Endothelial cell of umbilical vein (primary cell): Measurements from ENCODE around the gene DDX10. TPM values are rescaled to one million over a fixed set of nuclear protein-coding genes. Genes with fewer than 3 reads are reported as not detected.

ENCODE experiments used
- BruUV-seq: library from RNA; stranded (reverse); fragments of 400-500 nt; replicated peaks from 2 replicates; lab custom pipeline; 2021; lab: Mats Ljungman, UMichigan
- CTCF ChIA-PET: fragments of 300-600, 350-600 bp; sonication (Branson Sonifier 250); formaldehyde crosslinking; loops from one replicate; lab custom pipeline; 2021; ENCODE audit warnings: antibody characterized with exemption, inconsistent platforms; lab: Charles Lee
- POLR2A ChIA-PET: fragments of 300-600, 350-600 bp; sonication (Branson Sonifier 250); formaldehyde crosslinking; loops from one replicate; lab custom pipeline; 2021; ENCODE audit warnings: antibody characterized with exemption, inconsistent platforms; lab: Charles Lee
- DNase-seq: peaks from one replicate; pipeline ENCODE4 v3.0.0-alpha.2; 2011; ENCODE audit warnings: low read depth, low spot score
- FAIRE-seq: peaks from 2 replicates; lab custom pipeline; 2011; peaks lifted over from hg19 to GRCh38; lab: Jason Lieb, UNC
- H2AFZ ChIP-seq: 2 replicates; pipeline ENCODE4 v1.6.0; 2012; ENCODE audit warnings: low read depth, low read length, control low read depth, inconsistent platforms
- H3K27ac ChIP-seq: 2 replicates; pipeline ENCODE4 v1.5.1; 2011; ENCODE audit warnings: low read depth, mild to moderate bottlenecking, control low read depth, low read length, moderate library complexity; ENCODE audit not compliant: insufficient read depth
- H3K27me3 ChIP-seq, 2 experiments: 2 replicates each; pipeline versions ENCODE4 v1.6.0 to v1.6.1; 2011; ENCODE audit warnings: low read length in 2 of 2, mixed read lengths in 1 of 2; ENCODE audit not compliant: control insufficient read depth in 2 of 2, insufficient read depth in 2 of 2
- H3K36me3 ChIP-seq, 2 experiments: 2 replicates in 1 of 2; 3 replicates in 1 of 2; pipeline ENCODE4 v1.5.1; 2011; ENCODE audit warnings: low read length in 2 of 2, mild to moderate bottlenecking in 1 of 2, moderate library complexity in 1 of 2; ENCODE audit not compliant: control insufficient read depth in 2 of 2, insufficient read depth in 2 of 2; ENCODE audit errors: extremely low read depth in 1 of 2
- H3K4me1 ChIP-seq: 3 replicates; pipeline ENCODE4 v1.5.1; 2011; ENCODE audit warnings: mild to moderate bottlenecking, low read length; ENCODE audit not compliant: control insufficient read depth, insufficient read depth; ENCODE audit errors: extremely low read depth
- H3K4me2 ChIP-seq: 2 replicates; pipeline ENCODE4 v1.6.1; 2011; ENCODE audit warnings: low read length, control low read depth, mixed read lengths; ENCODE audit not compliant: insufficient read depth
- H3K4me3 ChIP-seq, 3 experiments: fragments of 200-600 bp in 1 of 3; sonication (generic), shearing (Covaris generic) in 1 of 3; replicated peaks in 1 of 3; 2 replicates each; pipeline ENCODE4 v1.5.1; 2011 to 2016; ENCODE audit warnings: control low read depth in 3 of 3, low read length in 3 of 3, mild to moderate bottlenecking in 2 of 3, inconsistent platforms in 1 of 3, low read depth in 1 of 3, moderate library complexity in 1 of 3; ENCODE audit not compliant: insufficient read depth in 1 of 3
- H3K79me2 ChIP-seq: 2 replicates; pipeline ENCODE4 v1.6.0; 2012; ENCODE audit warnings: low read length, inconsistent platforms; ENCODE audit not compliant: control insufficient read depth, insufficient read depth
- H3K9ac ChIP-seq: replicated peaks from 2 replicates; pipeline ENCODE3; 2011; ENCODE audit warnings: low read length, control low read depth; ENCODE audit not compliant: insufficient read depth; ENCODE audit errors: extremely low read depth
- H3K9me1 ChIP-seq: replicated peaks from 3 replicates; pipeline ENCODE4 v1.6.0; 2011; ENCODE audit warnings: mild to moderate bottlenecking, low read length; ENCODE audit not compliant: control insufficient read depth, insufficient read depth; ENCODE audit errors: extremely low read depth
- H3K9me3 ChIP-seq: replicated peaks from 2 replicates; pipeline ENCODE4 v1.5.1; 2012; ENCODE audit warnings: low read length, inconsistent platforms; ENCODE audit not compliant: control insufficient read depth, insufficient read depth
- H4K20me1 ChIP-seq: replicated peaks from 2 replicates; pipeline ENCODE3; 2011; ENCODE audit warnings: mild to moderate bottlenecking, low read length; ENCODE audit not compliant: control insufficient read depth, insufficient read depth; ENCODE audit errors: extremely low read depth
- CTCF ChIP-seq, 2 donors: IDR thresholded peaks; 1 replicate in 1 of 2; 2 replicates in 1 of 2; pipeline ENCODE4 v1.5.1; 2011; ENCODE audit warnings: low read length in 2 of 2, mild to moderate bottlenecking in 2 of 2, moderate library complexity in 2 of 2, control low read depth in 1 of 2, inconsistent platforms in 1 of 2, low read depth in 1 of 2; ENCODE audit not compliant: insufficient read depth in 1 of 2; ENCODE audit errors: extremely low read depth in 1 of 2
- EZH2 ChIP-seq: IDR thresholded peaks from 2 replicates; pipeline ENCODE4 v1.6.1; 2012; ENCODE audit warnings: borderline replicate concordance, low read depth, mild to moderate bottlenecking, moderate library complexity, low read length, inconsistent platforms; ENCODE audit not compliant: severe bottlenecking
- FOS ChIP-seq: IDR thresholded peaks from 2 replicates; pipeline ENCODE4 v1.6.1; 2011; ENCODE audit warnings: mild to moderate bottlenecking, low read length, moderate library complexity, borderline replicate concordance; ENCODE audit not compliant: insufficient read depth
- GATA2 ChIP-seq: IDR thresholded peaks from 2 replicates; pipeline ENCODE4 v1.7.0; 2011; ENCODE audit warnings: low read depth, mild to moderate bottlenecking, moderate library complexity, mixed read lengths, low read length; ENCODE audit not compliant: insufficient read length, insufficient read depth
- JUN ChIP-seq: IDR thresholded peaks from 2 replicates; pipeline ENCODE4 v1.6.1; 2011; ENCODE audit warnings: borderline replicate concordance, low read depth; ENCODE audit not compliant: insufficient read length, insufficient read depth
- MAX ChIP-seq: IDR thresholded peaks from 2 replicates; pipeline ENCODE4 v1.6.1; 2011; ENCODE audit not compliant: insufficient read depth, insufficient read length
- POLR2A ChIP-seq: IDR thresholded peaks from 2 replicates; pipeline ENCODE4 v1.6.1; 2012; ENCODE audit warnings: low read depth, mild to moderate bottlenecking, control low read depth, low read length
- POLR2AphosphoS5 ChIP-seq: IDR thresholded peaks from 2 replicates; pipeline ENCODE4 v1.6.1; 2012; ENCODE audit warnings: low read depth, mild to moderate bottlenecking, control low read depth, low read length, moderate library complexity; ENCODE audit not compliant: insufficient read depth
- dilution Hi-C: fragments of 300-500 bp; cut with MboI; formaldehyde crosslinking; loops from one replicate; pipeline ENCODE4 v1.15.0; 2019; ENCODE audit warnings: low sequenced_read_pairs; ENCODE audit not compliant: extremely low pct_ligation_motif_present
- intact Hi-C: fragments of 100-400 bp; cut with micrococcal nuclease; formaldehyde crosslinking; loops from one replicate; pipeline ENCODE4 v1.10.0; 2022
- polyA plus RNA-seq, 4 experiments: library from polyadenylated mRNA; depleted of rRNA in 3 of 4; stranded (reverse) in 3 of 4; unstranded in 1 of 4; fragments of >200 nt; gene quantifications; 2 replicates each; pipeline versions ENCODE4 v1.2.1 to v1.2.3, GENCODE V29; 2011 to 2012; ENCODE audit warnings: missing spikeins in 1 of 4
- total RNA-seq: library from RNA; stranded (reverse); gene quantifications from 2 replicates; pipeline ENCODE4 v1.2.3, GENCODE V29; 2021

DDX10 gene
- total and polyA plus RNA-seq, 2 donors (not counting 3 experiments of a cell fraction or from before 2014, with no cell fraction given) = 29.8 to 35.2 TPM

GRCh38 chr11:108616549-108616948, 48.3 kb upstream of the DDX10 start:
- Histone ChIP-seq H4K20me1 (no peaks in the 10 kb centered on the region), H3K9me1 (no peaks in the 10 kb centered on the region), H3K36me3 (no peaks in the 10 kb centered on the region), H3K27me3 (no peaks in the 10 kb centered on the region), H3K4me2 (peak overlapping the region; percentile 41), H3K9ac (peak overlapping the region; percentile 19), H3K79me2 (no peaks in the 10 kb centered on the region), H2AFZ (peak overlapping the region; percentile 31), H3K4me3 (no peak overlapping the region), H3K4me1 (peaks cover 9% of the 10 kb centered on the region), H3K27ac (peak overlapping the region; percentile 63), H3K9me3 (no peaks in the 10 kb centered on the region)
- intact Hi-C loops (loop anchor here (1.0 kb wide), 1 partner anchor 23 kb away; the partner anchor contains the start of gene EXPH5), dilution Hi-C loops (no loop called here)
- no TSS peak for BruUV-seq
- TF ChIP-seq FOS (peak; percentile 94), MAX (no peak), JUN (peak; percentile 99), POLR2A (no peak), EZH2 (no peak), POLR2AphosphoS5 (peak; percentile 52)
- POLR2A ChIA-PET = no interaction called here
- FAIRE-seq (peak; percentile 85), DNase-seq (peak; percentile 65)
- CTCF ChIA-PET = no interaction called here

GRCh38 chr11:108617055-108617454, 47.8 kb upstream of the DDX10 start:
- Histone ChIP-seq H3K9me1 (no peaks in the 10 kb centered on the region), H3K27ac (peak overlapping the region; percentile 63), H3K4me3 (no peak overlapping the region), H3K9ac (peak overlapping the region; percentile 19), H4K20me1 (no peaks in the 10 kb centered on the region), H3K9me3 (no peaks in the 10 kb centered on the region), H3K27me3 (no peaks in the 10 kb centered on the region), H3K36me3 (no peaks in the 10 kb centered on the region), H3K79me2 (no peaks in the 10 kb centered on the region), H3K4me2 (peak overlapping the region; percentile 41), H2AFZ (peak overlapping the region; percentile 31), H3K4me1 (peaks cover 11% of the 10 kb centered on the region)
- DNase-seq (no peak), FAIRE-seq (peak; percentile 44)
- TF ChIP-seq CTCF (IDR thresholded peaks at IDR 0.05; ENCODE audit: extremely low read depth in 1 of 2, insufficient read depth in 1 of 2, low read depth in 1 of 2, low read length in 2 of 2) (no peak), POLR2A (no peak), GATA2 (no peak)
- intact Hi-C loops = no loop called here
- dilution Hi-C loops = no loop called here
- ChIA-PET CTCF (no interaction called here), POLR2A (no interaction called here)
- BruUV-seq = TSS peak; percentile 94
